ENCODE data around the gene SIAE.

Gene SIAE

GRCh38 chr11:124595302-124595701, 78.2 kb downstream of the SIAE start:
- TF ChIP-seq CTCF (conservative IDR thresholded peaks at IDR 0.05; ENCODE audit: low read length), result no peak
- no peak for TF ChIP-seq EZH2phosphoT487 (IDR thresholded peaks at IDR 0.05; ENCODE audit: borderline replicate concordance)
- Histone ChIP-seq H3K4me3 (ENCODE audit: low read length, poor library complexity, severe bottlenecking) (no peak overlapping the region), H3K36me3 (ENCODE audit: insufficient read depth, low read length) (no peaks in the 10 kb centered on the region), H3K27me3 (ENCODE audit: insufficient read depth, low read length, poor library complexity, severe bottlenecking) (peaks cover 4% of the 10 kb centered on the region), H3K4me2 (ENCODE audit: low read depth, low read length, poor library complexity, severe bottlenecking) (no peak overlapping the region), H3F3A (ENCODE audit: low read depth) (no peaks in the 10 kb centered on the region), H3K79me2 (ENCODE audit: insufficient read depth, low read length) (no peaks in the 10 kb centered on the region), H3K4me1 (ENCODE audit: insufficient read depth, low read length, poor library complexity, severe bottlenecking) (no peaks in the 10 kb centered on the region), H3K9me3 (ENCODE audit: insufficient read depth, low read depth, low read length) (no peaks in the 10 kb centered on the region), H3K9me2 (replicated peaks; ENCODE audit: low read depth, low read length) (no peaks in the 10 kb centered on the region), H3K9ac (ENCODE audit: low read depth, low read length, poor library complexity, severe bottlenecking) (no peak overlapping the region), H2AFZ (ENCODE audit: low read length) (no peak overlapping the region), H4K20me1 (ENCODE audit: insufficient read depth, low read length, poor library complexity, severe bottlenecking) (no peaks in the 10 kb centered on the region)

GRCh38 chr11:124592627-124593026, 80.9 kb downstream of the SIAE start:
- TF ChIP-seq CTCF (conservative IDR thresholded peaks at IDR 0.05; ENCODE audit: low read length) (no peak), EZH2phosphoT487 (IDR thresholded peaks at IDR 0.05; ENCODE audit: borderline replicate concordance) (no peak)
- Histone ChIP-seq H3K4me3 (ENCODE audit: low read length, poor library complexity, severe bottlenecking) (no peak overlapping the region), H3K27me3 (ENCODE audit: insufficient read depth, low read length, poor library complexity, severe bottlenecking) (peaks cover 4% of the 10 kb centered on the region), H3K79me2 (ENCODE audit: insufficient read depth, low read length) (no peaks in the 10 kb centered on the region), H3K36me3 (ENCODE audit: insufficient read depth, low read length) (no peaks in the 10 kb centered on the region), H3F3A (ENCODE audit: low read depth) (no peaks in the 10 kb centered on the region), H3K9me2 (replicated peaks; ENCODE audit: low read depth, low read length) (no peaks in the 10 kb centered on the region), H3K4me2 (ENCODE audit: low read depth, low read length, poor library complexity, severe bottlenecking) (no peak overlapping the region), H3K4me1 (ENCODE audit: insufficient read depth, low read length, poor library complexity, severe bottlenecking) (no peaks in the 10 kb centered on the region), H3K9ac (ENCODE audit: low read depth, low read length, poor library complexity, severe bottlenecking) (no peak overlapping the region), H4K20me1 (ENCODE audit: insufficient read depth, low read length, poor library complexity, severe bottlenecking) (no peaks in the 10 kb centered on the region), H2AFZ (ENCODE audit: low read length) (no peak overlapping the region), H3K9me3 (ENCODE audit: insufficient read depth, low read depth, low read length) (no peaks in the 10 kb centered on the region)

GRCh38 chr11:124591430-124591829, 82.1 kb downstream of the SIAE start:
- no peak overlapping the region for H3K9ac ChIP-seq (ENCODE audit: low read depth, low read length, poor library complexity, severe bottlenecking)
- no peaks in the 10 kb centered on the region for H3K4me1 ChIP-seq (ENCODE audit: insufficient read depth, low read length, poor library complexity, severe bottlenecking)
- no peaks in the 10 kb centered on the region for H3K79me2 ChIP-seq (ENCODE audit: insufficient read depth, low read length)
- no peaks in the 10 kb centered on the region for H3K9me3 ChIP-seq (ENCODE audit: insufficient read depth, low read depth, low read length)
- no peaks in the 10 kb centered on the region for H3K9me2 ChIP-seq (replicated peaks; ENCODE audit: low read depth, low read length)
- TF ChIP-seq CTCF (conservative IDR thresholded peaks at IDR 0.05; ENCODE audit: low read length) (no peak), EZH2phosphoT487 (IDR thresholded peaks at IDR 0.05; ENCODE audit: borderline replicate concordance) (no peak)
- H2AFZ ChIP-seq (ENCODE audit: low read length), result no peak overlapping the region
- H3K27me3 ChIP-seq (ENCODE audit: insufficient read depth, low read length, poor library complexity, severe bottlenecking), result no peaks in the 10 kb centered on the region
- H4K20me1 ChIP-seq (ENCODE audit: insufficient read depth, low read length, poor library complexity, severe bottlenecking), result no peaks in the 10 kb centered on the region
- no peaks in the 10 kb centered on the region for H3F3A ChIP-seq (ENCODE audit: low read depth)
- no peaks in the 10 kb centered on the region for H3K36me3 ChIP-seq (ENCODE audit: insufficient read depth, low read length)
- H3K4me3 ChIP-seq (ENCODE audit: low read length, poor library complexity, severe bottlenecking), result no peak overlapping the region
- H3K4me2 ChIP-seq (ENCODE audit: low read depth, low read length, poor library complexity, severe bottlenecking), result no peak overlapping the region
